GM18520 (cell line): Measurements from ENCODE around the gene CLEC2D.
"Not testable (repeated sequence)": the region's sequence is repeated elsewhere in the genome, so short reads cannot be mapped to it uniquely, and the experiment has no call there.

Experiments
- ATAC-seq: cut with Tn5 transposase; IDR thresholded peaks from one replicate; pipeline ENCODE4 v1.9.1; 2021; ENCODE audit not compliant: unreplicated experiment

Gene CLEC2D

GRCh38 chr12:9725213-9725870 lies 55.8 kb downstream of the CLEC2D start:
- ATAC-seq: no peak

- no peak for ATAC-seq
Measured at GRCh38 chr12:9727813-9728212, 58.3 kb downstream of the CLEC2D start.

GRCh38 chr12:9729082-9729481 lies 59.6 kb downstream of the CLEC2D start:
- ATAC-seq: no peak

GRCh38 chr12:9730011-9730410 lies 60.5 kb downstream of the CLEC2D start:
- ATAC-seq: no peak

- no peak for ATAC-seq
Measured at GRCh38 chr12:9730591-9730990, 61.1 kb downstream of the CLEC2D start.

GRCh38 chr12:9731393-9731792 lies 61.9 kb downstream of the CLEC2D start:
- ATAC-seq: no peak

- no peak for ATAC-seq
Measured at GRCh38 chr12:9731797-9732196, 62.3 kb downstream of the CLEC2D start.

GRCh38 chr12:9732921-9733461 lies 63.5 kb downstream of the CLEC2D start, which contains the start of gene CLECL1:
Gene CLECL1 (minus strand): TSS chr12:9733097.
- ATAC-seq: no peak

- no peak for ATAC-seq
Measured at GRCh38 chr12:9735601-9736000, 66.1 kb downstream of the CLEC2D start.

GRCh38 chr12:9736936-9737705 lies 67.6 kb downstream of the CLEC2D start:
- ATAC-seq: no peak

GRCh38 chr12:9738905-9739304 lies 69.4 kb downstream of the CLEC2D start:
- ATAC-seq: not testable (repeated sequence)

GRCh38 chr12:9739404-9740105 lies 70.0 kb downstream of the CLEC2D start:
- not testable (repeated sequence) for ATAC-seq

GRCh38 chr12:9740106-9740750 lies 70.7 kb downstream of the CLEC2D start:
- ATAC-seq: no peak

GRCh38 chr12:9741726-9742125 lies 72.2 kb downstream of the CLEC2D start:
- ATAC-seq: peak; percentile 69

- ATAC-seq: peak; percentile 35
Measured at GRCh38 chr12:9742661-9743060, 73.1 kb downstream of the CLEC2D start.

- no peak for ATAC-seq
Measured at GRCh38 chr12:9745199-9745598, 75.7 kb downstream of the CLEC2D start.
